ENCODE results near the gene SPATS2. TPM values are rescaled to one million over a fixed set of nuclear protein-coding genes. Genes with fewer than 3 reads are reported as not detected.

Gene SPATS2
- total and polyA plus RNA-seq, 2 donors (not counting 3 experiments of a cell fraction or from before 2014, with no cell fraction given) = 55.8 to 66.5 TPM

DNA sequence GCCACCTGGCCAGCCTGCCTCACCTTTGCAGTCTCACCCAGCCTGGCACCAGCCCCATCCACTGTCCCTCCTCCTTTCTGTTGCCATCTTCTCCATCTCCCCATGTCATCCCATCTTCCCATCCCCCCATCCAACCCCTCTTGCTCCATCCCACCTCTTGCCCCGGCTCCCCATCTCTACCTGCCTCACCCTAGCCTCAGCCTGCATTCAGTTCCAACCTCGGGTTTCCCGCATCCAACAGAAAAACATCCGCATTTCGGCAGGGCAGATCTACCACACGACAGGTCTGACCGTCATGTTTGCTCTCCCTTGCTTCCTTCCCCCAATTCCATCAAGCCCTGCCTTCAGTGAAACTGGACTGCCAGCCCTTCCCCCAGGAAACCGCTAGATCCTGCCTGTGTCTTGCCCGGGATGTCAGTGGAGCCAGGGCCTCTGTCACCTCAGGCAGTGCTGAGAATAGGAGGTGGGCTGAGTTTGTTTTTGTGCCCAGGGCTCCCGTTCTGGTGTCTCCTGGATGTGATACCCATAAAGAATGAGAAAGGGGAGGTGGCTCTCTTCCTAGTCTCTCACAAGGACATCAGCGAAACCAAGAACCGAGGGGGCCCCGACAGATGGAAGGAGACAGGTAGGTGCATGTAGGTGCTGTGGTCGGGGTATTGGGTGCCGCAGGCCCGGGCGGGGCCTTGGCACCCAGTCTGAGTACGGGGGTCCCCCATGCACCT, 174.0 kb downstream of the SPATS2 start:
- H3K36me3 ChIP-seq (ENCODE audit: control insufficient read depth in 2 of 2, extremely low read depth in 1 of 2, insufficient read depth in 2 of 2, low read length in 2 of 2) = no peaks in the 10 kb centered on the region
- no peaks in the 10 kb centered on the region for H3K9me1 ChIP-seq (replicated peaks; ENCODE audit: control insufficient read depth, extremely low read depth, insufficient read depth, low read length)
- no peaks in the 10 kb centered on the region for H3K9me3 ChIP-seq (replicated peaks; ENCODE audit: control insufficient read depth, insufficient read depth, low read length)
- H3K4me2 ChIP-seq (ENCODE audit: insufficient read depth, low read length) = no peak overlapping the region
- TF ChIP-seq POLR2AphosphoS5 (IDR thresholded peaks at IDR 0.05; ENCODE audit: insufficient read depth, low read depth, low read length) (no peak), EZH2 (IDR thresholded peaks at IDR 0.05; ENCODE audit: borderline replicate concordance, low read depth, low read length, severe bottlenecking) (peak; percentile 3), POLR2A (IDR thresholded peaks at IDR 0.05; ENCODE audit: low read depth, low read length) (no peak), GATA2 (IDR thresholded peaks at IDR 0.05; ENCODE audit: insufficient read depth, insufficient read length, low read depth, low read length) (no peak), JUN (IDR thresholded peaks at IDR 0.05; ENCODE audit: borderline replicate concordance, insufficient read depth, insufficient read length, low read depth) (no peak)
- TF ChIP-seq, protein P1, sequence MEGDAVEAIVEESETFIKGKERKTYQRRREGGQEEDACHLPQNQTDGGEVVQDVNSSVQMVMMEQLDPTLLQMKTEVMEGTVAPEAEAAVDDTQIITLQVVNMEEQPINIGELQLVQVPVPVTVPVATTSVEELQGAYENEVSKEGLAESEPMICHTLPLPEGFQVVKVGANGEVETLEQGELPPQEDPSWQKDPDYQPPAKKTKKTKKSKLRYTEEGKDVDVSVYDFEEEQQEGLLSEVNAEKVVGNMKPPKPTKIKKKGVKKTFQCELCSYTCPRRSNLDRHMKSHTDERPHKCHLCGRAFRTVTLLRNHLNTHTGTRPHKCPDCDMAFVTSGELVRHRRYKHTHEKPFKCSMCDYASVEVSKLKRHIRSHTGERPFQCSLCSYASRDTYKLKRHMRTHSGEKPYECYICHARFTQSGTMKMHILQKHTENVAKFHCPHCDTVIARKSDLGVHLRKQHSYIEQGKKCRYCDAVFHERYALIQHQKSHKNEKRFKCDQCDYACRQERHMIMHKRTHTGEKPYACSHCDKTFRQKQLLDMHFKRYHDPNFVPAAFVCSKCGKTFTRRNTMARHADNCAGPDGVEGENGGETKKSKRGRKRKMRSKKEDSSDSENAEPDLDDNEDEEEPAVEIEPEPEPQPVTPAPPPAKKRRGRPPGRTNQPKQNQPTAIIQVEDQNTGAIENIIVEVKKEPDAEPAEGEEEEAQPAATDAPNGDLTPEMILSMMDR (IDR thresholded peaks at IDR 0.05; ENCODE audit: extremely low read depth in 1 of 2, insufficient read depth in 1 of 2, low read depth in 1 of 2, low read length in 2 of 2) = no peak
- TF ChIP-seq, protein P2, sequence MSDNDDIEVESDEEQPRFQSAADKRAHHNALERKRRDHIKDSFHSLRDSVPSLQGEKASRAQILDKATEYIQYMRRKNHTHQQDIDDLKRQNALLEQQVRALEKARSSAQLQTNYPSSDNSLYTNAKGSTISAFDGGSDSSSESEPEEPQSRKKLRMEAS (IDR thresholded peaks at IDR 0.05; ENCODE audit: insufficient read depth, insufficient read length) = no peak
- H3K4me3 ChIP-seq (replicated peaks in 1 of 3; ENCODE audit: insufficient read depth in 1 of 3, low read depth in 1 of 3, low read length in 3 of 3) = no peak overlapping the region
- intact Hi-C loops (cut with micrococcal nuclease) (no loop called here), dilution Hi-C loops (cut with MboI; ENCODE audit: extremely low pct_ligation_motif_present, low sequenced_read_pairs) (no loop called here)
- CTCF ChIA-PET = no interaction called here
- H4K20me1 ChIP-seq (replicated peaks; ENCODE audit: control insufficient read depth, extremely low read depth, insufficient read depth, low read length) = no peaks in the 10 kb centered on the region
- H3K4me1 ChIP-seq (ENCODE audit: control insufficient read depth, extremely low read depth, insufficient read depth, low read length) = peaks cover 8% of the 10 kb centered on the region
- POLR2A ChIA-PET = no interaction called here
- H3K79me2 ChIP-seq (ENCODE audit: control insufficient read depth, insufficient read depth, low read length) = no peaks in the 10 kb centered on the region
- H3K27ac ChIP-seq (ENCODE audit: insufficient read depth, low read depth, low read length) = no peak overlapping the region
- no peak overlapping the region for H2AFZ ChIP-seq (ENCODE audit: low read depth, low read length)
- DNase-seq (ENCODE audit: low read depth, low spot score) (no peak), FAIRE-seq (no peak)
- no TSS peak for BruUV-seq (replicated peaks)
- peaks cover 20 to 35% of the 10 kb centered on the region in 2 experiments for H3K27me3 ChIP-seq (ENCODE audit: control insufficient read depth in 2 of 2, insufficient read depth in 2 of 2, low read length in 2 of 2)
- H3K9ac ChIP-seq (replicated peaks; ENCODE audit: extremely low read depth, insufficient read depth, low read length) = no peak overlapping the region

Measured in endothelial cell of umbilical vein (primary cell).